Heart right ventricle (tissue), 16 donors: ENCODE measurements around the gene KIF3C. TPM values are rescaled to one million over a fixed set of nuclear protein-coding genes. Genes with fewer than 3 reads are reported as not detected.

Source experiments
- ATAC-seq, 8 donors: fragments of 200-7000 bp; cut with Tn5 transposase; one replicate each; pipeline ENCODE4 v1.9.1; 2020; ENCODE audit warnings: mild to moderate bottlenecking in 8 of 8, moderate library complexity in 8 of 8, moderate number of reproducible peaks in 1 of 8
- DNase-seq, 2 donors: peaks; one replicate each; pipeline ENCODE4 v3.0.0-alpha.2; 2020
- H3K27ac ChIP-seq, 10 donors: fragments of 200-600 bp; sonication (generic) in 2 of 10; one replicate each; pipeline versions ENCODE4 v1.5.0 to v1.8.0; 2020 to 2022; ENCODE audit warnings: mild to moderate bottlenecking in 3 of 10
- H3K27me3 ChIP-seq, 7 donors: fragments of 200-600 bp; one replicate each; pipeline ENCODE4 v1.8.0; 2021 to 2022; ENCODE audit warnings: mild to moderate bottlenecking in 2 of 7
- H3K36me3 ChIP-seq, 9 donors: fragments of 200-600 bp; sonication (generic) in 1 of 9; one replicate each; pipeline versions ENCODE4 v1.5.0 to v1.8.0; 2020 to 2022; ENCODE audit warnings: mild to moderate bottlenecking in 2 of 9
- H3K4me1 ChIP-seq, 9 donors: fragments of 200-600 bp; sonication (generic) in 1 of 9; one replicate each; pipeline versions ENCODE4 v1.5.0 to v1.8.0; 2020 to 2022; ENCODE audit warnings: mild to moderate bottlenecking in 4 of 9
- H3K4me3 ChIP-seq, 10 donors: fragments of 200-600 bp; sonication (generic) in 2 of 10; one replicate each; pipeline versions ENCODE4 v1.5.0 to v1.8.0; 2020 to 2022; ENCODE audit warnings: mild to moderate bottlenecking in 7 of 10, moderate library complexity in 2 of 10
- H3K9me3 ChIP-seq, 11 donors: fragments of 200-600 bp in 10 of 11; sonication (generic) in 2 of 11; one replicate each; pipeline versions ENCODE4 v1.5.0 to v1.8.0; 2013 to 2022; ENCODE audit warnings: mild to moderate bottlenecking in 2 of 11, control low read depth in 1 of 11, moderate library complexity in 1 of 11
- CTCF ChIP-seq, 9 donors: fragments of 200-600 bp; sonication (generic) in 2 of 9; IDR thresholded peaks; one replicate each; pipeline versions ENCODE4 v1.5.0 to v1.8.0; 2021 to 2022; ENCODE audit warnings: antibody characterized with exemption in 9 of 9, mild to moderate bottlenecking in 5 of 9, moderate library complexity in 1 of 9
- WGBS, 2 donors: extraction: QIAGEN DNeasy Blood & Tissue Kit; methylation state at CpG; one replicate each; pipeline ENCODE4 v1.1.7; 2013; ENCODE audit warnings: inconsistent platforms in 1 of 2; 5-methylcytosine and 5-hydroxymethylcytosine counted together
- intact Hi-C, 10 donors: fragments of 100-400 bp; cut with DNase I; formaldehyde crosslinking; loops; one replicate each; pipeline versions ENCODE4 v1.11.1 to v1.14.2; 2022
- polyA plus RNA-seq, 2 donors: library from polyadenylated mRNA; stranded (reverse); fragments of 200-250 nt; gene quantifications; one replicate each; pipeline ENCODE4 v1.2.3, GENCODE V29; 2013
- total RNA-seq, 10 donors: library from RNA; stranded (reverse); fragmentation: NEBNext Ultra II Directional in 3 of 10; extraction: Animal tissue kit (Norgen Biotek cat#: 25700) in 3 of 10; gene quantifications; one replicate each; pipeline versions ENCODE4 v1.2.1 to v1.2.4, GENCODE V29; 2021 to 2023
- donor health status: Arrhythmogenic right ventricular cardiomyopathy.
- donor health status: ischemic (EF 13 %, LVEDD 7.1; RV severe dilation, severe dysfunction).
- donor health status: healthy with polysubstance abuse.
- donor health status: DM: no; HTN: yes; CAD: no.
- donor health status: DM: no; HTN: no; CAD: no.
- donor health status: ischemic (EF 25% LVEDD 6.9; RV normal size, moderate dysfunction).
- donor health status: ischemic (EF 25% LVEDD 5.7; RV mildly dilated, moderate dysfunction).
- donor health status: healthy.
- donor health status: DM: yes; HTN: yes; CAD: no.
- donor health status: Ischemic cardiomyopathy.
- donor health status: ischemic (EF 35%, LVEDD 5.7; RV mildly dilated, moderate dysfunction).
- donor health status: nonischemic (EF 11% LVEDD 7.7; RV severe dilation, severe dysfunction).
- donor health status: DM: yes; HTN: yes; CAD: no.
- donor health status: PGD.
- donor health status: ischemic (EF 29% LVEDD 5.4; RV normal size, mild dysfunction).
- donor health status: nonischemic (EF 23%, LVEDD 6.1; RV moderate dilation, normal function).

Gene KIF3C
- total and polyA plus RNA-seq, 12 donors, result 1.1 to 4.2 (median 2.4) TPM

- peak in 1 of 8 donors; percentile 18 for ATAC-seq
- H3K27me3 ChIP-seq, result no peaks in the 10 kb centered on the region
- no peak for TF ChIP-seq CTCF (IDR thresholded peaks at IDR 0.05)
- peaks cover 0 to 22% (median 7%) of the 10 kb centered on the region in 9 donors for H3K4me1 ChIP-seq
- no peak overlapping the region for H3K4me3 ChIP-seq
- peak overlapping the region in 1 of 10 donors; percentile 35 for H3K27ac ChIP-seq
- H3K9me3 ChIP-seq, result no peaks in the 10 kb centered on the region
- 65 to 76% methylated on average over 7 of the region's 7 CpGs for WGBS, 2 donors
- intact Hi-C loops, result loop anchor here in 7 of 10 donors (5.0 to 10.0 kb wide), 4 partner anchors 100 to 370 kb away; no protein-coding TSS in a partner anchor
- no peaks in the 10 kb centered on the region for H3K36me3 ChIP-seq
- no peak for DNase-seq
Observed at GRCh38 chr2:25955036-25955435, 27.3 kb downstream of the KIF3C start.

- Histone ChIP-seq H3K9me3 (no peaks in the 10 kb centered on the region), H3K36me3 (no peaks in the 10 kb centered on the region), H3K4me1 (peaks cover 0 to 18% (median 7%) of the 10 kb centered on the region in 9 donors), H3K27ac (no peak overlapping the region), H3K4me3 (no peak overlapping the region), H3K27me3 (no peaks in the 10 kb centered on the region)
- intact Hi-C loops, result loop anchor here (5.0 to 10.0 kb wide), 8 partner anchors 33 to 371 kb away; no protein-coding TSS in a partner anchor
- 72 to 74% methylated on average over 21 of the region's 21 CpGs for WGBS, 2 donors
- DNase-seq, result no peak
- peak in 3 of 8 donors; percentile 23 to 66 (median 45) for ATAC-seq
- TF ChIP-seq CTCF (IDR thresholded peaks at IDR 0.05), result no peak
Observed at GRCh38 chr2:25954199-25954752, 28.0 kb downstream of the KIF3C start.

GRCh38 chr2:25951071-25951547 lies 31.2 kb downstream of the KIF3C start:
- Histone ChIP-seq H3K36me3 (peaks cover 0 to 14% (median 0%) of the 10 kb centered on the region in 9 donors), H3K4me1 (peaks cover 0 to 18% (median 7%) of the 10 kb centered on the region in 9 donors), H3K4me3 (peak overlapping the region in 4 of 10 donors; percentile 3 to 27 (median 14)), H3K9me3 (no peaks in the 10 kb centered on the region), H3K27me3 (no peaks in the 10 kb centered on the region), H3K27ac (no peak overlapping the region)
- ATAC-seq, result peak; percentile 90 to 97 (median 94)
- intact Hi-C loops, result loop anchor here (1.0 to 10.0 kb wide), 11 partner anchors 36 to 374 kb away; no protein-coding TSS in a partner anchor
- peak; percentile 76 to 98 (median 95) for TF ChIP-seq CTCF (IDR thresholded peaks at IDR 0.05)
- peak; percentile 75 to 77 for DNase-seq
- WGBS, 2 donors, result 19 to 23% methylated on average over 11 of the region's 11 CpGs

GRCh38 chr2:25948437-25948836 lies 33.9 kb downstream of the KIF3C start:
- intact Hi-C loops, result no loop called here
- Histone ChIP-seq H3K27ac (no peak overlapping the region), H3K4me3 (no peak overlapping the region), H3K36me3 (peaks cover 0 to 23% (median 0%) of the 10 kb centered on the region in 9 donors), H3K4me1 (peaks cover 0 to 7% (median 0%) of the 10 kb centered on the region in 9 donors), H3K27me3 (no peaks in the 10 kb centered on the region), H3K9me3 (no peaks in the 10 kb centered on the region)
- no peak for TF ChIP-seq CTCF (IDR thresholded peaks at IDR 0.05)
- ATAC-seq (no peak), DNase-seq (no peak)
- WGBS, 2 donors, result 88 to 94% methylated on average over 2 of the region's 2 CpGs
